GM12874 (cell line): Measurements from ENCODE around the gene PLA2G12A.

ENCODE experiments used
- TF ChIP-seq, protein P1 (sequence below): IDR thresholded peaks from 2 replicates; pipeline ENCODE4 v1.5.1; 2011; ENCODE audit warnings: low read depth, mild to moderate bottlenecking, control low read depth, low read length, moderate library complexity; ENCODE audit not compliant: insufficient read depth

The PLA2G12A gene

DNA sequence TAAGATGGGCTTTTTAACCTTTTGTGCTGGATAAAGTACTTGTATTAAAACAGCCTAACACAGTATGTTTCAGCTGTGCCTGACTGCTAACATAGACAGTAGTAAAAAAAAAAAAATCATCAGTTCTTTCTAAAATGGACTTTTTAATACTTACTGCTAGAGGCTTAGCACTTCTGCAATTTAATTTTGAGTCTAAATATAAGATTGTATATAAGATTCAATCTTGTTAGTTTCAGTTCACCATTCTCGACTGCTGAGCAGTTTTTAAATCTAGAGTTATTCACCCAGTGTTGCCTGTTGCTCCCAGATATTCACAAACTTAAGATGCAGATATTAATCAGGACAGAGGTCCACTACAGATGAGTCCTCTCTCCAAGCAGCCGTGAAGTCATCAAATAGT is 6.8 kb downstream of the PLA2G12A start:
- TF ChIP-seq, protein P1, sequence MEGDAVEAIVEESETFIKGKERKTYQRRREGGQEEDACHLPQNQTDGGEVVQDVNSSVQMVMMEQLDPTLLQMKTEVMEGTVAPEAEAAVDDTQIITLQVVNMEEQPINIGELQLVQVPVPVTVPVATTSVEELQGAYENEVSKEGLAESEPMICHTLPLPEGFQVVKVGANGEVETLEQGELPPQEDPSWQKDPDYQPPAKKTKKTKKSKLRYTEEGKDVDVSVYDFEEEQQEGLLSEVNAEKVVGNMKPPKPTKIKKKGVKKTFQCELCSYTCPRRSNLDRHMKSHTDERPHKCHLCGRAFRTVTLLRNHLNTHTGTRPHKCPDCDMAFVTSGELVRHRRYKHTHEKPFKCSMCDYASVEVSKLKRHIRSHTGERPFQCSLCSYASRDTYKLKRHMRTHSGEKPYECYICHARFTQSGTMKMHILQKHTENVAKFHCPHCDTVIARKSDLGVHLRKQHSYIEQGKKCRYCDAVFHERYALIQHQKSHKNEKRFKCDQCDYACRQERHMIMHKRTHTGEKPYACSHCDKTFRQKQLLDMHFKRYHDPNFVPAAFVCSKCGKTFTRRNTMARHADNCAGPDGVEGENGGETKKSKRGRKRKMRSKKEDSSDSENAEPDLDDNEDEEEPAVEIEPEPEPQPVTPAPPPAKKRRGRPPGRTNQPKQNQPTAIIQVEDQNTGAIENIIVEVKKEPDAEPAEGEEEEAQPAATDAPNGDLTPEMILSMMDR: no peak

DNA sequence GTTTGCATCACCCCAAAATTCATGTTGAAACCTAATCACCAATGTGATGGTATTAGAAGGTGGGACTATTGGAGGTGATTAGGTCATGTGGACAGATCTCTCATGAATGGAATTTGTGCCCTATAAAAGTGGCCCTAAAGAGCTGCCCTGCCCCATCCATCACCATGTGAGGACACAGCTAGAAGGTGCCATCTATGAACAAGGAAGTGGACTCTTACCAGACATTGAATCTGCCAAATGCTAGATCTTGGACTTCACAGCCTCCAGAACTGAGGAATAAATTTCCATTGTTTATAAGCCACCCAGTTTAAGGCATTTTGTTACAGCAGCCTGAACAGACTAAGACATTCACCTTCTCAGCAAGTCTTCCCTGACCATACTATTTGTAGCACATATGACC is 7.5 kb downstream of the PLA2G12A start:
- TF ChIP-seq, protein P1: no peak

DNA sequence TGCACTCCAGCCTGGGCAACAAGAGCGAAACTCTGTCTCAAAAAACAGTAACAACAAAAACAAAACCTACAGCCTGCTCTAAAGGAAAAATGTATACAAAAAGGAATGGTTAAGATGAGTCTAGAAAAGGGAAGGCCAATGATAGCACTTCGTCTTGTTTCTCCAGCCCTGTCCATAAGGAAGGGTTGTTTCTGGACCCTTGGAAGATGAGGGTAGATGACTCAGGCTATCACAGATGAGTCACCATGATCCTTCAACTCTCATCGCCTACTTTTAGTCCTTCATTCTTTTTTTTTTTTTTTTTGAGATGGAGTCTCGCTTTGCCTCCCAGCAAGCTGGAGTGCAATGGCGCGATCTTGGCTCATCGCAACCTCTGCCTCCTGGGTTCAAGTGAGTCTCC is 8.8 kb downstream of the PLA2G12A start:
- TF ChIP-seq, protein P1: no peak

DNA sequence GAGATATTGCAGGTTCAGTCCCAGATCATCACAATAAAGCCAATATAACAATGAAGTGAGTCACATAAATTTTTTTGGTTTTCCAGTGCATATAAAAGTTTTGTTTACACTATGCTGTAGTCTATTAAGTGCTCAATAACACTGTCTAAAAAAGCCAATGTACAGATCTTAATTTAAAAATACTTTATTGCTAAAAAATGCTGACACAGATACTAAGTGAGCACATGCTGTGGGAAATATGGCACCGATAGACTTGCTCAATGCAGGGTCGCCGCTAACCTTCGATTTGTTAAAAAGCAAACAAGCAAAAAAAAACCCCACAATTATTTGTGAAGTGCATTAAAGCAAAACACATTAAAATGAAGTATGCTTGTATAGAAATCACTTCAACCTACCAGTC is 10.3 kb downstream of the PLA2G12A start:
- TF ChIP-seq, protein P1: no peak

DNA sequence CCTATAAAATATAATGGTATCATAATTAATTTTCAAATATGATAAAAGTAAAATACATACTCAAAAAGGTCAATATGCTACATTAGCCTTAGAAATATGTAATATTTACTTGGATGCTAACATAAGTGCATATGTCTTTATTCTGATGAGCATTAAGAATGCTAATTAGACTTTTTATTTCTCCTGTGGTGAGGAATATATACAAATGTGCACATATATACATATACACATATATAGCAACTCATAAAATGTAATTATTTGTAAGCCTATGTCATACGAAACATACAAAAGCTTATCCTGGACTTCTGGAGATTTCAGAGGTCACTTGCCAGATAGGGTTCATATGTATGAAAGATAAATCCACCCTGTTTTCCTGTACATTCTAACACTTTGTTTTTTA is 11.1 kb downstream of the PLA2G12A start:
- TF ChIP-seq, protein P1: no peak

DNA sequence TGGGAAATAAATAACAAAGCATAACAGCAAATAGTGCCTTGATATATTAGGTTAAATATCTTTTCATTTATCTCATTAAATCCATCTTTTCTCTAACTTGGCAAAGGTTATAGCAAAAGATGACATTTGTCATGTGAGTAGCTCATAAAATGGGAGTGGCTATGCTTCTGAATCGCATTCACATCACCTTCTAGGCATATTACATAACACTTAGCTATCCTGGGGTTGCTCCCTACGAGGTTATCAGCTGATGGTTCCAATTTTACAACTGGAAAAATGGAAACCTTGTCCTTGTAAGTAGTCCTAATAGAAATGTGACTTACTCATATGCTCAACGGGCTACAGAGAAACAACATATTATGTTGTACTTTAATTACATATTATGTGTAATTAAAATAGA is 16.4 kb downstream of the PLA2G12A start:
- TF ChIP-seq, protein P1: no peak

DNA sequence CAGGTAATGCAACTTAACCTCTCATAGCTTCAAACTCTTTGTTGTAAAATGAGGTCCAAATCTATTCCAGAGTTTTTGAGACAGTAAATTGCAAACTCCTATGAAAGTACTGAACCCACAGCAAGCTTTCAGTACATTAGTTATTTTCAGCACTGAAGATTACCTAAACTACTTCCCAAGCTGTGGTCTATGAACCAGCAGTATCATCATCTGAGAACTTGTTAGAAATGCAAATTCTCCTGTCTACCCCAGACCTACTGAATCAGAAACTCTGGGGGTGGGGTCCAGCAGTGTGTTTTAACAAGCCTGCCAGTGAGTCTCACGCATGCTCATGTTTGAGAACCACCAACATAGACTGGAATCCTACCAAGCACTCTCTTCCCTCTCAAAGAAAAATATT is 20.9 kb downstream of the PLA2G12A start:
- TF ChIP-seq, protein P1: no peak

DNA sequence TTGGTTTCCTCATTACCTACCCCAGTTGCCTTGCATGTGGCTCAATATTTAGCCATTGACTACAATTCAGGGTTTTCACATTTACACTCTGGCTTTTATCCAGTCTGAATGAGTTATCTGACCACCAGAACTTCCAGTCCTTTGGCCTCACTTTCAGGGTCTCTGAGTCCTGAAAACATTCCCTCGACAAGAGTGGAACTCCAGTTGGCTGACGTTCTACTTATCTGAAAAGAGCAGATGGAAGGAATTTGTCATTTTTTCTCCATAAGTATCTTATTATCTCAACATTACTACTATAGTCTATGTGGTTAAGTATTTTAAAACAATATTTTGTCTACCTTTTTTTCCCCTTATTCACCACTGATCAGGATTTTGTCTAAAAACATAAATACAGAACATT is 21.4 kb downstream of the PLA2G12A start:
- TF ChIP-seq, protein P1: no peak
